ENCODE results near the gene CTSE. TPM values are rescaled to one million over a fixed set of nuclear protein-coding genes. Genes with fewer than 3 reads are reported as not detected.

Gene CTSE
- total RNA-seq, 1 experiment from 2014 or later, result 425 TPM

DNA sequence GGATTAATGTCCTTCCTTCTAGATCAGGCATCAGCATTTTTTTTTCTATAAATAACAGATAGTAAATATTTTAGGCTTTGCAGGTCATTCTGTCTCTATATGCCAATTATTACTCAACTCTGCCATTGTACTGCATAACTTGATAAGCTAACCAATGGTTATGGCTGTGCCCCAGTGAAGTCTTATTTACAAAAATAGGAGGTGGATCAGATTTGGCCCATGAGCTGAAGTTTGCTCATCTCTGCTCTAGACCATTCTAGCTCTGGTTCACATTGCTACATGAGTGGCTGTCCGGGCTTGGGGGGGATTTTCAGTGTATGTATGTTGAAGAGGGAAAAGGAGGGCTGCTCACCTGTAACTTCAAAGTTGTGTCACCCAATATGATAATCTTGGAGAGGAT is 30.6 kb downstream of the CTSE start:
- TF ChIP-seq, protein P1, sequence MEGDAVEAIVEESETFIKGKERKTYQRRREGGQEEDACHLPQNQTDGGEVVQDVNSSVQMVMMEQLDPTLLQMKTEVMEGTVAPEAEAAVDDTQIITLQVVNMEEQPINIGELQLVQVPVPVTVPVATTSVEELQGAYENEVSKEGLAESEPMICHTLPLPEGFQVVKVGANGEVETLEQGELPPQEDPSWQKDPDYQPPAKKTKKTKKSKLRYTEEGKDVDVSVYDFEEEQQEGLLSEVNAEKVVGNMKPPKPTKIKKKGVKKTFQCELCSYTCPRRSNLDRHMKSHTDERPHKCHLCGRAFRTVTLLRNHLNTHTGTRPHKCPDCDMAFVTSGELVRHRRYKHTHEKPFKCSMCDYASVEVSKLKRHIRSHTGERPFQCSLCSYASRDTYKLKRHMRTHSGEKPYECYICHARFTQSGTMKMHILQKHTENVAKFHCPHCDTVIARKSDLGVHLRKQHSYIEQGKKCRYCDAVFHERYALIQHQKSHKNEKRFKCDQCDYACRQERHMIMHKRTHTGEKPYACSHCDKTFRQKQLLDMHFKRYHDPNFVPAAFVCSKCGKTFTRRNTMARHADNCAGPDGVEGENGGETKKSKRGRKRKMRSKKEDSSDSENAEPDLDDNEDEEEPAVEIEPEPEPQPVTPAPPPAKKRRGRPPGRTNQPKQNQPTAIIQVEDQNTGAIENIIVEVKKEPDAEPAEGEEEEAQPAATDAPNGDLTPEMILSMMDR (IDR thresholded peaks at IDR 0.05; ENCODE audit: unreplicated experiment), result no peak
- no peaks in the 10 kb centered on the region for H3K9me3 Mint-ChIP-seq (ENCODE audit: low read depth, unreplicated experiment)
- no peaks in the 10 kb centered on the region for H3K36me3 Mint-ChIP-seq (ENCODE audit: insufficient read depth, unreplicated experiment)
- no TSS peak for BruUV-seq (replicated peaks)
- H3K27ac Mint-ChIP-seq (ENCODE audit: unreplicated experiment), result no peak overlapping the region
- CTCF ChIA-PET, result interaction anchor here (0.6 kb wide), 1 partner anchor 78 kb away, joined by 4 read pairs; no protein-coding TSS in a partner anchor
- no peak overlapping the region for H3K4me3 Mint-ChIP-seq (ENCODE audit: low read depth, unreplicated experiment)
- no peak for DNase-seq
- H3K4me1 Mint-ChIP-seq (ENCODE audit: low read depth, unreplicated experiment), result no peaks in the 10 kb centered on the region
- no peaks in the 10 kb centered on the region for H3K27me3 Mint-ChIP-seq (ENCODE audit: unreplicated experiment)
- intact Hi-C loops (cut with micrococcal nuclease; ENCODE audit: unreplicated experiment), result no loop called here

DNA sequence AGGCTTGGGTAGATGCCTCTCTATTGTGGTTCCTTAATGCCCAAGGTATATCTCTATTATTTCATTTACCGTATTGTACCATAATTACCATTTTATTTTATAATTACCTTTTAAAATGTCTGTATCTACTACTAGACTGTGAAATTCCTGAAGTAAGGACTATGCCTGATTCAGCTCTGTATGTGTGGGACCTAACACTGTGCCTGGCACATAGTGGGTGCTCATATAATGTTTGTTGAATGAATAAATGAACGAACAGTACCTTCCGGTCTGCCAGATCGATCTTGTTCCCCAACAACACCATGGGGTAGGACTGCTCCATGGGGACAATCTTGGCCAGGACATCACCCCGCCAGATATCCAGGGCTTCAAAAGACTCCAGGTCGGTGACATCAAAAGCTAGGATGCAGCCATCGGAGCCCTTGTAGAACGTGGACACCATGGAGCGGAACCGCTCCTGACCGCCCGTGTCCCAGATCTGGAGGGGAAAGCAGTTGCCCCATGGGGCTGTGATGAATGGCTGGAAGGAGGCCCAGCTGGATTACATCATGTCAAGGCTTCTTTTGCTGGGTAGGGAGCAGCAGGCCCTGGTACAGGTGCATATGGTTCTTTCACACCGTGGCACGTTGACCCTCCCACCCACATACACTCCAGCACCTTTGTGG is 31.3 kb downstream of the CTSE start:
- intact Hi-C loops (cut with micrococcal nuclease; ENCODE audit: unreplicated experiment), result no loop called here
- H3K27ac Mint-ChIP-seq (ENCODE audit: unreplicated experiment), result no peak overlapping the region
- CTCF ChIA-PET, result no interaction called here

DNA sequence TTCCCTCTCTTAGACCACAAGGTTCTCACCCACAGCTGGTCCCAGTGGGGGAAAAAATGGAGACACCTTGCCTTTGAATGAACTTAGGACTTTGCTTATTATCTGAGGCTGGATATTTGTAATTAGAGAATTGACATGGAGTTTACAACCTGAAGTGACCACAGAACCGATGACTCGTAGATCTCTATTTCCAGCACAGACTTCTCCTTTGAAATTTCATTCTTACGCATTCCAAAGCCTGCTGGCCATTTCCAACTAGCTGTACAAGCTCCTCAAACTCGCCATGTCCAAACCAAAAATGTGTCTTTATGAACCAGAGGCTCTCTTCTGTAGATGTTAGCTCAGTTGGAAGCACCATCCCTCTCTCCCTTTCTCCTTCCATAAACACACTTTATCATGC is 32.5 kb downstream of the CTSE start:
- no peak overlapping the region for H3K4me3 Mint-ChIP-seq (ENCODE audit: low read depth, unreplicated experiment)
- no peaks in the 10 kb centered on the region for H3K4me1 Mint-ChIP-seq (ENCODE audit: low read depth, unreplicated experiment)
- no peaks in the 10 kb centered on the region for H3K9me3 Mint-ChIP-seq (ENCODE audit: low read depth, unreplicated experiment)
- no peak overlapping the region for H3K27ac Mint-ChIP-seq (ENCODE audit: unreplicated experiment)
- no peak for DNase-seq
- no TSS peak for BruUV-seq (replicated peaks)
- no peaks in the 10 kb centered on the region for H3K36me3 Mint-ChIP-seq (ENCODE audit: insufficient read depth, unreplicated experiment)
- intact Hi-C loops (cut with micrococcal nuclease; ENCODE audit: unreplicated experiment), result no loop called here
- TF ChIP-seq, protein P1 (IDR thresholded peaks at IDR 0.05; ENCODE audit: unreplicated experiment), result no peak
- CTCF ChIA-PET, result no interaction called here
- no peaks in the 10 kb centered on the region for H3K27me3 Mint-ChIP-seq (ENCODE audit: unreplicated experiment)

More for the DNA sequence above, 31.3 kb downstream of the CTSE start:
- Mint-ChIP-seq H3K4me3 (ENCODE audit: low read depth, unreplicated experiment) (no peak overlapping the region), H3K36me3 (ENCODE audit: insufficient read depth, unreplicated experiment) (no peaks in the 10 kb centered on the region), H3K4me1 (ENCODE audit: low read depth, unreplicated experiment) (no peaks in the 10 kb centered on the region), H3K9me3 (ENCODE audit: low read depth, unreplicated experiment) (no peaks in the 10 kb centered on the region), H3K27me3 (ENCODE audit: unreplicated experiment) (no peaks in the 10 kb centered on the region)
- TF ChIP-seq, protein P1 (IDR thresholded peaks at IDR 0.05; ENCODE audit: unreplicated experiment), result no peak
- DNase-seq, result no peak
- BruUV-seq (replicated peaks), result no TSS peak

DNA sequence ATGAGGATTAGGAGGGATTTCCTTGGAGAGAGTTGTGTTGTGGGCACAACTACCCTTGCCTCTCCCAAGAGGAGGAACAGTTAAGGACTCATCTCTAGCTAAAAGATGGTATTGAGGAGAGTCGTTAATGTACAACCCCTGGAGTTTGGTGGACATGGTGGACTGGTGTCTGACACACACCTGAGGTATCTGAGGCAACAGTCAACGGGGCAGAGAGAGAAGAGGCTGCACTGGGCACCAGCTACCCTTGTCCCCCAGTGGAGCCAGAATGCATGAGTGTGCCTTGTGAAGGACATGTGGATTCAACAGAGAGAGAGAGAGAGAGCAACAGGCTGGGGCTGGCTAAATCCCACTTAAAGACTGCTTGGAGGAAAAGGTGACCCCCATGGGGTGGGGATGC is 33.5 kb downstream of the CTSE start:
- no peak for DNase-seq
- Mint-ChIP-seq H3K27ac (ENCODE audit: unreplicated experiment) (no peak overlapping the region), H3K4me1 (ENCODE audit: low read depth, unreplicated experiment) (peaks cover 4% of the 10 kb centered on the region), H3K36me3 (ENCODE audit: insufficient read depth, unreplicated experiment) (peaks cover 4% of the 10 kb centered on the region), H3K9me3 (ENCODE audit: low read depth, unreplicated experiment) (no peaks in the 10 kb centered on the region), H3K4me3 (ENCODE audit: low read depth, unreplicated experiment) (no peak overlapping the region), H3K27me3 (ENCODE audit: unreplicated experiment) (no peaks in the 10 kb centered on the region)
- TF ChIP-seq, protein P1 (IDR thresholded peaks at IDR 0.05; ENCODE audit: unreplicated experiment), result no peak
- CTCF ChIA-PET, result no interaction called here
- no TSS peak for BruUV-seq (replicated peaks)
- intact Hi-C loops (cut with micrococcal nuclease; ENCODE audit: unreplicated experiment), result no loop called here
